ENCODE results near the gene MRPS34.

DNA sequence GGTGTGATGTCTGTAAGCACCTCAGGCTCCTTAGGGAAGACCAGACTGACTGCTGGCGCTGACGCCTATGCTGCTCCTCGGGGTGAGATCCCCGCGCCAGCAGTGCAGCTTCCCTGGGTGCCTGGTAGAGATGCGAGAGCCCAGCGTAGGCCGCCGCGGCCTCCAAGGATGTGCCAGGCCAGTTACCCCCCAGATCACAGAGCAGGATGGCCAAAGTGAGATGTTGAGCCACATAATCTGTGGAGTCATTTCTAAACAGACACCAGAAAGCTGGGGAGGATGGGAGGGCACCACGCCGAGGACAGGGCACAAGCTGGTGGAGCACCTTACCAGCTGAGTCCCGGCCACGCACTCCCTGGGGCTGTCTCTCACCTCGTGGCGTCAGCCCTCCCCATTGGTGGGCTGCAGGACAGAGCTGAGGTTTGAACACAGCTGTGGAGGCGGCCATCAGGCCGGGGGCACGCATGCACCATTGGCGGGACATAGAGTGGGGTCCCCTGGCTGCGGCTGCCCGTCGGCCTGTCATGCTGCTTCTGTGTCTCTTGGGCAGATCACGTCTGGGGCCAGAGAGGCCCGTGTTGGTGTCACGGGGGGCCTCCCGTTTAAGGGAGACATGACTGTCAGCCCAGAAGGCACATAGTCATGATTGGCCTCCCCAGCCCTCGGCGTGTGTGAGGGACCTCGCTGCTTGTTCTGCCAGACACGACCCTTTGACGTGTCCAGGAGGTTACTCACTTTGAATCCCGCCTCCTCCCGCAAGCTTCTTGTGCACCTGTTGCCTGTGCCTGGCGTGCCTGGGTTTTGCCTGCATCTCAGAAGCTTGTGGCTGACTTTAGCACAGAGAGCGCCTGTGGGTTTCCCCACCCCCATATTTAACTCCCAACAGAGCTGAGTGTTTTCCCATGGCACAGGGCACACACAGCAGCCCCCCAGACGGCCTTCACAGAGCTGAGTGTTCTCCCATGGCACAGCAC lies 45.0 kb downstream of the MRPS34 start:
- TF ChIP-seq POU2F2 (IDR thresholded peaks at IDR 0.05; ENCODE audit: low read depth, low read length): no peak
- TF ChIP-seq SPI1 (IDR thresholded peaks at IDR 0.05; ENCODE audit: low read depth, low read length): no peak
- TF ChIP-seq POLR2A (IDR thresholded peaks at IDR 0.05; ENCODE audit: low read depth, low read length): no peak
- TF ChIP-seq POLR2AphosphoS5 (IDR thresholded peaks at IDR 0.05; ENCODE audit: low read depth, low read length): no peak
- TF ChIP-seq PAX5 (IDR thresholded peaks at IDR 0.05; ENCODE audit: insufficient read depth, low read length, severe bottlenecking): no peak
- TF ChIP-seq TAF1 (IDR thresholded peaks at IDR 0.05; ENCODE audit: low read depth, low read length): no peak

Data from GM12891 (cell line).